GM23248 (cell line): ENCODE results near the gene ASXL3.

Experiments
- EZH2 ChIP-seq: fragments of 200-600 bp; sonication (generic); IDR thresholded peaks from 2 replicates; pipeline ENCODE4 v1.6.1; 2018; ENCODE audit warnings: antibody characterized with exemption, mild to moderate bottlenecking; ENCODE audit not compliant: insufficient read depth, poor library complexity, severe bottlenecking
- EZH2phosphoT487 ChIP-seq: fragments of 200-600 bp; sonication (generic); IDR thresholded peaks from 2 replicates; pipeline ENCODE4 v1.6.1; 2018; ENCODE audit warnings: antibody characterized with exemption, moderate library complexity, mild to moderate bottlenecking, low read depth; ENCODE audit not compliant: insufficient read depth

GRCh38 chr18:33576999-33577646 lies 896 bp upstream of the ASXL3 start:
- no peak for TF ChIP-seq EZH2phosphoT487
- TF ChIP-seq EZH2: no peak
